ENCODE results near the gene CRKL. TPM values are rescaled to one million over a fixed set of nuclear protein-coding genes. Genes with fewer than 3 reads are reported as not detected.

CRKL gene
- total and polyA plus RNA-seq, 4 donors: 12.0 to 45.5 (median 22.6) TPM

DNA sequence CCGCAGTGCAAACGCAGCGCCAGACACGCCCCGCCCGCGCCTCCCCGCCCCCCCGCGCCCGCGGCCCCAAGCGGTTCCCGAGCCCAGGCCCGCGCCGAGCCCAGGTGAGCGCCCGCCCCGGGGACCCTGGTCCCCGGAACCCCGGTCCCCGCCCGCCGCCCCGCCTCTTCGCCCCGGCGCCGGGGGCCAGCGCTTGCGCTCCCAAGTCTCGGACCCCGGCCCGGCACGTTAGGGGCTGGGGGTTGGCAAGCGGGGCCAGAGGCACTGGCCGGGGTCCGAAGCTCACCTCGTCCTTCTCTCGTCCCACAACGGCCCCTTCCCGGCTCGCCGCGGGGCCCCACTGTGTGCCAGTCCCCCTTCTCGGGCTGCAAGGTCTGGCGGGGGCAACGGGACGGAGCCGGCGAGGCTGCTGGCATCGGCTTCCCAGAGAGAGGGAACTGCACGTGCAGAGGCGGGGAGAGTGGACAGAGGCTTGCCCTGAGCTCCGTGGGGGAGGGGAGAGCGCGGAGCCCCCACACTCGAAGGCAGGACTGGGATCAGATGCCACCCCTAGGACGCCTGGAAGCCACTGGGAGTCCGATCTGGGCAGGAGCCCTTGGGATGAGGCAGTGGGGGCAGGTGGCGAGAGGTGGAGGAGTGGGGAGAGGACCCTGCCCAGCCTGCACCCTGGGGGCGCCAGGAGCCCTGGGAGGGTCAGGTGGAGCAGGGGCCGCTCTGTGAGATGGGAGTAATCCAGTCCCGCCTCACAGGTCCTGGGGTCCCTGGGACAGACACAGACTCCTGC, 48.1 kb downstream of the CRKL start:
- 10% methylated on average over 65 of the region's 65 CpGs for WGBS
- H3K4me3 ChIP-seq (ENCODE audit: low read depth in 1 of 3, low read length in 3 of 3): peak overlapping the region in 1 of 3 donors; percentile 46
- H3K9ac ChIP-seq (ENCODE audit: low read depth in 1 of 2, low read length in 2 of 2): no peak overlapping the region
- H3K4me1 ChIP-seq (ENCODE audit: control insufficient read depth in 4 of 4, insufficient read depth in 4 of 4, low read length in 3 of 4): peaks cover 3 to 13% (median 6%) of the 10 kb centered on the region in 4 donors
- TF ChIP-seq JUND (IDR thresholded peaks at IDR 0.05) (no peak), TAF1 (conservative IDR thresholded peaks at IDR 0.05) (no peak), NR2F2 (IDR thresholded peaks at IDR 0.05) (no peak), SP1 (IDR thresholded peaks at IDR 0.05) (no peak)
- TF ChIP-seq, protein P1, sequence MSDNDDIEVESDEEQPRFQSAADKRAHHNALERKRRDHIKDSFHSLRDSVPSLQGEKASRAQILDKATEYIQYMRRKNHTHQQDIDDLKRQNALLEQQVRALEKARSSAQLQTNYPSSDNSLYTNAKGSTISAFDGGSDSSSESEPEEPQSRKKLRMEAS (IDR thresholded peaks at IDR 0.05): no peak
- no peak for DNase-seq (ENCODE audit: low spot score)
- no peak overlapping the region for H3K27ac ChIP-seq (ENCODE audit: low read depth in 1 of 2, low read length in 2 of 2)
- H3K27me3 ChIP-seq (ENCODE audit: control insufficient read depth in 4 of 4, insufficient read depth in 4 of 4, low read length in 3 of 4): no peaks in the 10 kb centered on the region
- no peaks in the 10 kb centered on the region for H3K9me3 ChIP-seq (ENCODE audit: control insufficient read depth in 4 of 4, low read length in 3 of 4)
- no peaks in the 10 kb centered on the region for H3K36me3 ChIP-seq (ENCODE audit: control insufficient read depth in 4 of 4, insufficient read depth in 3 of 4, low read depth in 1 of 4, low read length in 3 of 4)

DNA sequence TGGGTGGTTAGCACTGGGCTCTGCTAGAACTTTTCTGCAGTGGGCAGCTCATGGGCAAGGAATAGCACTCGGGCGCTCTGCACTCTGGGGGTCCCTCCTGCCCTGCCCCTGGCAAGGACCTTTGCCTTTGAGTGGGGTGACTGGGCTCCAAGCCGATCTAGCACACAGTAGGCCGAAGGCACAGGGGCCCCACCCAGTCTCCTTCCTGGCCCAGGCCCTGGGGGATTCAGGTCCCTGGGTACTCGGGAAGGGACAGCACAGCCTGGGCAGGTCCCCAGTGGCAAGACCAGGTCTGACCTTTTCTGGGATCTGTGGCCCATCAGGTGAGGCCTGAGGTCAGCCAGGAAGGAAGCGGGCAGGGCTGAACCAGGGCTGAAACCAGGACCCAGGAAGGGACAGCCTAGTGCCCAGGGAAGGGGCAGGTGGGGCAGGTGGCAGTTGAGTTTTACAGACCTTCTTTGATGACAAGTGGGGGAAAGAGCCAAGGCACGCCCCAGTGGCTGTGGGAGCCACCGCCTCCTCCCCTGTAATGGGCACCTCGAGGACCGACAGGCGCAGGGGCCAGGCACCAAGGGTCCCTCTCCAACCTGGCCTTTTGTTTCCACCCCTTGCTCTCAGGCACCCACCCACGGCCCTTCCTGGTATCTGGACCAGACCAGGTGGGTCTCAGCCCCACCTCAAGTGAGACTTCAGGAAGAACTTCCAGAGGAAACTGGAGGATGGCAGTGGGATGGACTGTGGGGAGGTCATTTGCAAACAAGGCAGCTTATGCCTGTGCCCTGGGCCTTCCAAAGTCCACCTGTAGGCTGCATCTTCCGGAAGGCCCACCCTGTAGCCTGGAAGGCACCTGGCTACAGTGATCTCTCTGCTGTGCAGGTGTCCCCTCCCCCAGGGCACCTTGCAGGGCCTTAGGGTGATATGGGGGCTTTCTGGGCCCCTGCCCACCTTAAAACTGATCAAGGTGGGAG, 49.0 kb downstream of the CRKL start:
- WGBS: 79% methylated on average over 13 of the region's 13 CpGs
- no peaks in the 10 kb centered on the region for H3K9me3 ChIP-seq (ENCODE audit: control insufficient read depth in 4 of 4, low read length in 3 of 4)
- no peak for TF ChIP-seq GABPA (IDR thresholded peaks at IDR 0.05 in 1 of 2, conservative IDR thresholded peaks at IDR 0.05 in 1 of 2)
- TF ChIP-seq, protein P2, sequence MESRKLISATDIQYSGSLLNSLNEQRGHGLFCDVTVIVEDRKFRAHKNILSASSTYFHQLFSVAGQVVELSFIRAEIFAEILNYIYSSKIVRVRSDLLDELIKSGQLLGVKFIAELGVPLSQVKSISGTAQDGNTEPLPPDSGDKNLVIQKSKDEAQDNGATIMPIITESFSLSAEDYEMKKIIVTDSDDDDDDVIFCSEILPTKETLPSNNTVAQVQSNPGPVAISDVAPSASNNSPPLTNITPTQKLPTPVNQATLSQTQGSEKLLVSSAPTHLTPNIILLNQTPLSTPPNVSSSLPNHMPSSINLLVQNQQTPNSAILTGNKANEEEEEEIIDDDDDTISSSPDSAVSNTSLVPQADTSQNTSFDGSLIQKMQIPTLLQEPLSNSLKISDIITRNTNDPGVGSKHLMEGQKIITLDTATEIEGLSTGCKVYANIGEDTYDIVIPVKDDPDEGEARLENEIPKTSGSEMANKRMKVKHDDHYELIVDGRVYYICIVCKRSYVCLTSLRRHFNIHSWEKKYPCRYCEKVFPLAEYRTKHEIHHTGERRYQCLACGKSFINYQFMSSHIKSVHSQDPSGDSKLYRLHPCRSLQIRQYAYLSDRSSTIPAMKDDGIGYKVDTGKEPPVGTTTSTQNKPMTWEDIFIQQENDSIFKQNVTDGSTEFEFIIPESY (IDR thresholded peaks at IDR 0.05): no peak
- no peak overlapping the region for H3K9ac ChIP-seq (ENCODE audit: low read depth in 1 of 2, low read length in 2 of 2)
- H3K4me3 ChIP-seq (ENCODE audit: low read depth in 1 of 3, low read length in 3 of 3): no peak overlapping the region
- H3K36me3 ChIP-seq (ENCODE audit: control insufficient read depth in 4 of 4, insufficient read depth in 3 of 4, low read depth in 1 of 4, low read length in 3 of 4): no peaks in the 10 kb centered on the region
- no peaks in the 10 kb centered on the region for H3K27me3 ChIP-seq (ENCODE audit: control insufficient read depth in 4 of 4, insufficient read depth in 4 of 4, low read length in 3 of 4)
- peaks cover 3 to 13% (median 6%) of the 10 kb centered on the region in 4 donors for H3K4me1 ChIP-seq (ENCODE audit: control insufficient read depth in 4 of 4, insufficient read depth in 4 of 4, low read length in 3 of 4)
- no peak for DNase-seq (ENCODE audit: low spot score)
- H3K27ac ChIP-seq (ENCODE audit: low read depth in 1 of 2, low read length in 2 of 2): no peak overlapping the region

DNA sequence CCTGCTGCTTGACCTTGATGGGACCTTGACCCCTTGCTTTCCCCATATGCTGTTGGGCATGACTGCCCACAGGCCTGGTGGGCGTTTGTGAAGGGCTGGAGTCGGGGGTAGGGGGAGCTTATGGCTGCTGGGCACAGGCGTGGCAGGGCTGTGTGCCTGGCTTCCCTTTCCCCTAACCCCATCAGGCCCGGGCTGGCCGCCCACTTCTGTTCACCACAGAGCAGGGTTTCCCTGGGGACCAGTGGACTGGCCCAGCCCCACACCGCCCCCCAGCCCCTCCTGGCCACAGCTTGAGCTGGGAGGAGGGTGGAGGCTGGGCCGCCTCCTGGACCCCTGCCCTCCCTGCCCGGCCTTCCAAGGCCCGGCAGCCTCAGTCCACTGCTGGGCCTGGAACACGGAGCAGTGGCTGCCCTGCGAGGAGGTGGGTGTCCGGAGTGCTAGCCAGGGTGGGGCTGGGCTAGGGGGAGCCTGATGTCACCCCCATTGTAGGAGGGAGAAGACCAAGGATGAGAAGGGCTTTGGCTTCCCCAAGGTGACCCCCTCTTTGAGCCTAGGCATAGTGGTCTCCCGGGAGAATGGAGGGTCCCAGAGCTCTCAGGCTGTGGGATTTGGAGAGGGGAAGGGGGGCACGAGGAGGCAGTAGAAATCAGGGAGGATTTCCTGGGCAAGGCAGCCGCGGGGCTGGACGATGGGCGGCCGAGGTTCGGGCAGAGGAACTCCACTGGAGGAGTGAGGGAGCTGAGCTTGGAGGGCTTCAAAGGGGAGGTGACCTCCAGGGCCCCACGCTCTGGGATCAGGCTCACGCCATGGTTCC, 49.9 kb downstream of the CRKL start, which contains the start of gene AIFM3:
Gene AIFM3 (plus strand): TSS at position 373 of the 814 bp plus-strand sequence. CDS start 690 bp downstream, outside the sequence.
- Histone ChIP-seq H3K9me3 (ENCODE audit: control insufficient read depth in 4 of 4, low read length in 3 of 4) (no peaks in the 10 kb centered on the region), H3K36me3 (ENCODE audit: control insufficient read depth in 4 of 4, insufficient read depth in 3 of 4, low read depth in 1 of 4, low read length in 3 of 4) (no peaks in the 10 kb centered on the region), H3K4me3 (ENCODE audit: low read depth in 1 of 3, low read length in 3 of 3) (no peak within 1 kb of the TSS), H3K4me1 (ENCODE audit: control insufficient read depth in 4 of 4, insufficient read depth in 4 of 4, low read length in 3 of 4) (peaks cover 3 to 13% (median 4%) of the 10 kb centered on the region in 4 donors), H3K27me3 (ENCODE audit: control insufficient read depth in 4 of 4, insufficient read depth in 4 of 4, low read length in 3 of 4) (no peaks in the 10 kb centered on the region), H3K27ac (ENCODE audit: low read depth in 1 of 2, low read length in 2 of 2) (no peak within 1 kb of the TSS), H3K9ac (ENCODE audit: low read depth in 1 of 2, low read length in 2 of 2) (no peak within 1 kb of the TSS)
- 79% methylated on average over 22 of the region's 22 CpGs for WGBS
- no peak for DNase-seq (ENCODE audit: low spot score)
- no peak for TF ChIP-seq SP1 (IDR thresholded peaks at IDR 0.05)
- TF ChIP-seq FOXA2 (IDR thresholded peaks at IDR 0.05): no peak
- no peak for TF ChIP-seq EGR1 (IDR thresholded peaks at IDR 0.05; ENCODE audit: low read depth in 2 of 2)
- TF ChIP-seq, protein P1 (IDR thresholded peaks at IDR 0.05): no peak
- TF ChIP-seq, protein P3, sequence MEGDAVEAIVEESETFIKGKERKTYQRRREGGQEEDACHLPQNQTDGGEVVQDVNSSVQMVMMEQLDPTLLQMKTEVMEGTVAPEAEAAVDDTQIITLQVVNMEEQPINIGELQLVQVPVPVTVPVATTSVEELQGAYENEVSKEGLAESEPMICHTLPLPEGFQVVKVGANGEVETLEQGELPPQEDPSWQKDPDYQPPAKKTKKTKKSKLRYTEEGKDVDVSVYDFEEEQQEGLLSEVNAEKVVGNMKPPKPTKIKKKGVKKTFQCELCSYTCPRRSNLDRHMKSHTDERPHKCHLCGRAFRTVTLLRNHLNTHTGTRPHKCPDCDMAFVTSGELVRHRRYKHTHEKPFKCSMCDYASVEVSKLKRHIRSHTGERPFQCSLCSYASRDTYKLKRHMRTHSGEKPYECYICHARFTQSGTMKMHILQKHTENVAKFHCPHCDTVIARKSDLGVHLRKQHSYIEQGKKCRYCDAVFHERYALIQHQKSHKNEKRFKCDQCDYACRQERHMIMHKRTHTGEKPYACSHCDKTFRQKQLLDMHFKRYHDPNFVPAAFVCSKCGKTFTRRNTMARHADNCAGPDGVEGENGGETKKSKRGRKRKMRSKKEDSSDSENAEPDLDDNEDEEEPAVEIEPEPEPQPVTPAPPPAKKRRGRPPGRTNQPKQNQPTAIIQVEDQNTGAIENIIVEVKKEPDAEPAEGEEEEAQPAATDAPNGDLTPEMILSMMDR (IDR thresholded peaks at IDR 0.05; ENCODE audit: low read depth, low read length, missing input control): no peak
- no peak for TF ChIP-seq NR2F2 (IDR thresholded peaks at IDR 0.05)
- TF ChIP-seq, protein P4, sequence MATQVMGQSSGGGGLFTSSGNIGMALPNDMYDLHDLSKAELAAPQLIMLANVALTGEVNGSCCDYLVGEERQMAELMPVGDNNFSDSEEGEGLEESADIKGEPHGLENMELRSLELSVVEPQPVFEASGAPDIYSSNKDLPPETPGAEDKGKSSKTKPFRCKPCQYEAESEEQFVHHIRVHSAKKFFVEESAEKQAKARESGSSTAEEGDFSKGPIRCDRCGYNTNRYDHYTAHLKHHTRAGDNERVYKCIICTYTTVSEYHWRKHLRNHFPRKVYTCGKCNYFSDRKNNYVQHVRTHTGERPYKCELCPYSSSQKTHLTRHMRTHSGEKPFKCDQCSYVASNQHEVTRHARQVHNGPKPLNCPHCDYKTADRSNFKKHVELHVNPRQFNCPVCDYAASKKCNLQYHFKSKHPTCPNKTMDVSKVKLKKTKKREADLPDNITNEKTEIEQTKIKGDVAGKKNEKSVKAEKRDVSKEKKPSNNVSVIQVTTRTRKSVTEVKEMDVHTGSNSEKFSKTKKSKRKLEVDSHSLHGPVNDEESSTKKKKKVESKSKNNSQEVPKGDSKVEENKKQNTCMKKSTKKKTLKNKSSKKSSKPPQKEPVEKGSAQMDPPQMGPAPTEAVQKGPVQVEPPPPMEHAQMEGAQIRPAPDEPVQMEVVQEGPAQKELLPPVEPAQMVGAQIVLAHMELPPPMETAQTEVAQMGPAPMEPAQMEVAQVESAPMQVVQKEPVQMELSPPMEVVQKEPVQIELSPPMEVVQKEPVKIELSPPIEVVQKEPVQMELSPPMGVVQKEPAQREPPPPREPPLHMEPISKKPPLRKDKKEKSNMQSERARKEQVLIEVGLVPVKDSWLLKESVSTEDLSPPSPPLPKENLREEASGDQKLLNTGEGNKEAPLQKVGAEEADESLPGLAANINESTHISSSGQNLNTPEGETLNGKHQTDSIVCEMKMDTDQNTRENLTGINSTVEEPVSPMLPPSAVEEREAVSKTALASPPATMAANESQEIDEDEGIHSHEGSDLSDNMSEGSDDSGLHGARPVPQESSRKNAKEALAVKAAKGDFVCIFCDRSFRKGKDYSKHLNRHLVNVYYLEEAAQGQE (IDR thresholded peaks at IDR 0.05): no peak
- TF ChIP-seq, protein P2 (IDR thresholded peaks at IDR 0.05): no peak
- no peak for TF ChIP-seq GABPA (IDR thresholded peaks at IDR 0.05 in 1 of 2, conservative IDR thresholded peaks at IDR 0.05 in 1 of 2)

Measured in liver (tissue), 9 donors.